Measurements from ENCODE around the gene SLC37A1.

The SLC37A1 gene

DNA sequence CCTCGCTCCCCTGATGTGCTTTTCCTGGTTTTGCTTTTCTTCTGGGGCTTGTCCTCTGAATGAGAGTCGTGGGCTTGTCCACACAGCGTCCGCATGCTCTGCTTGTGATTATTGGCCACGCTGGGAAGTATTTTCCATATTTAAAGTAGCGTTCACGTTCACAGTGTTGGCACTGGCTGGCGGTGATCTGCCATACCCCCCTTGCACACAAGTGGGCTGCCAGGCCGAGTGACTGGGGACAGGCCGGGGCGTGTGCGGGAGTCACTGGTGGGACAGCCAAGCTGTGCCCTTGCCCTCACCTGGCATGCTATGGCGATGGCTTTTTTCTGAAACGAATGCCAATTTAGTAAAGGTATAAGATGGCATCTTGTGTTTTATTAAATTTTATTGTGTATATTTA is 32.8 kb downstream of the SLC37A1 start:
- no peak for DNase-seq

DNA sequence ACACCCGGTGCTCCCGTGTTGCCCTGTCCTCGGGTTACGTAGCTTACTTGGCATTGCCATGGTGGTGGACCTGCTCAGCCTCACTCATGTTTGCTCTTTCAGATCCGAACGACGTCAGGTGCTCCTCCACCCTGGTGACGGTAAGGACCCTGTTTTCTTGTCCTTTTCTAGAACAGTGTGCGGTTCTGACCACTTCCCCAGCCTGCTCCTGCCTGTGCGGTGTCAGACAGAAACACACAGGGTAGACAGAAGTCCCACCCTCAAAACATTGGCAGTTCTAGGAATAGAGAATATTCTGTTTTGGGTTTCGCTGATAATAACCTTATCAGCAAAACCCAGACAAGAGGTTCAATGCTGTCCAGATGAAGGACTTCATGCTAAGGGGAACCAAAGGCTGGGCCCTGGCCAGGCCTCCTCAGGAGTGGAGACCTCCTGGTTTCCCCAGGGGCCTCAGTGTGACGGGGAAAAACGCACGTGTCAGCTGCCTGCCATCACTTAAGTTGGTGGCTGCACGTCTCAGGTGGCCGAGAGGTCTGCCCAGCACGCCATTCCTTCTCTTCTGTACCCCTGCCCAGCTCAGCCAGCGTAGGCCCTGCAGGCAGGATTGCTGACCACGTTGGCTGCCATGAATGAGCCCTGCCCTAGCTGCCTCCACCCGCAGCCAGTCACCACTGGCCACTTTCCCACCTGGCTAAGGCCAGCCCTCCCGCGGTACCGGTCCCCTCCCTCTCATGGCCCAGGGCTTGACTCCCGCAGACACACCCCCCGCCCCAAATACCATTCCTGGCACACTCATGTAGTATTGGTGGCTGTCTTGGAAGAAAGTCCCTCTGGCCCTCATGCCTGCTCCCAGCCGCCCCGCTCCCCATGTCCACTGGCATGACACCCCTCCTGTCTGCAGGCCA is 33.6 kb downstream of the SLC37A1 start:
- no peak for DNase-seq

DNA sequence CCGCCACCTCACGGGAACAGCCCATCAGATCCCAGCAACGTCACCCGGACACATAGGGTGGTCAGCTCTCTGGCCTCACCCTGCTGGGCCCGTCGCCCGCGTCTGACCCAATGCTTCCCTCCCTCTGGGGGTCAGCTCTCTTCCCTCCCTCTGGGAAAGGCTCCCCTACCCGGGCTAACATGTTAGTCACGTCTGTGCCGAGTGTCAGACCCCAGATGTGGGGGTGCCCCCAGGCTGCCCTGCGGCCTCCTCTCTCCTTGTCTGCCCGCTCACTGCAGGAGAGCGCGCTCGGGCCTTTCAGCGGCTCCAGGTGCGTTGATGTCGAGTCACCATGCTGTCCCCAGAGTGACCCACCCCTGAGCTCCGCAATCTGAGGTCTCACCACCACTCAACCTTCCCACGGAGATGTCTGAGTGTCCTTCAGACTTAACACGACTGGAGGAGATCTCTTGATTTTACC is 34.3 kb downstream of the SLC37A1 start:
- no peak for DNase-seq

DNA sequence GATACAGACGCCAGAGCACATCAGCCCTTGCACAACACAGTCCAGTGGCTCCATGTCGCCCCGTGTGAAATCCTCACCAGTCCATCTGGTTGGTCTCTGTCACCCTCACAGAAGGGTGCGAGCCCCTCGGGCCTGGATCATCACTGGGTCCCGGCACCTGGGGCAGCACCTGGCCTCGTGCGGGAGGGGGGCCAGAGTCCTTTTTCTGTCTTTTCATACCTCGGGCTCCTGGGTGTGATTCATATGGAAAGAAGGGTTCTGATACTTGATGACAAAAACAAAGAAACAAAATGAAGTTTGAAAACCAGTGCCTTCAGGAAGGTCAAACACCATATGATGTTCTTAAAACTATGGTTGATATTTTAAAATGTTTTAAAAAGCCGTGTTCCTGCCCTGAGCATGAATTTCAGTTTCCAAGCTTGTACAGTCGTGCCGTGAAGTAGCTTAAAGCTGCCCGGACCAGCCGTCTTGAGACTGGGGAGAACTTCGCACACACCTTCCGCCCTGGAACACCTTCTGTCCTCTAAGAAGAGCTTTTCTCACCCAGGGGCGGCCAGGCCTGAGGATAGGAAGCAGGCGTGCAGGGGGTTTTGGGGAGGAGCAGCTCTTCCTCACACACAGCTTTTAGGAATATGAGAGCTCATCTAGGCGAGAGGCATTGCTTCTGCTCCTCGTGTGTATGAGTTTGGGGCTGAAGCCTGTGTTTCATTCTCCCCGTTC is 35.2 kb downstream of the SLC37A1 start:
- no peak for DNase-seq

DNA sequence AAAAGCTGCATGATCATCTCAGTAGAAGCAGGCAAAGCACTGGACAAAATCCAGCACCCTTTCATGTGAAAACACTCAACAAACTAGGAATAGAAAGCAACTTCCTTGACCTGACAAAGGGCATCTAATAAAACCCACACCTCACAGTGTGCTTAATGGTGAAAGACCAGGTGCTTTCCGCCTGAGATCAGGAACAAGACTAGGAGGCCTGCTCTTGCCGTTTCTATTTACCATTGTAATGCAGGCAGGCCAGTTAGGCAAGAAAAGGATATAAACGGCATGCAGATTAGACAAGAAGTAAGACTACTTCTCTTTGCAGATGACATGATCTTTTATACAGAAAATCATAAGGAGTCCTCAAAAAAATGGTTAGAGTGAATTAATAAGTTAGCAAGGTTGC is 37.2 kb downstream of the SLC37A1 start:
- no peak for DNase-seq

DNA sequence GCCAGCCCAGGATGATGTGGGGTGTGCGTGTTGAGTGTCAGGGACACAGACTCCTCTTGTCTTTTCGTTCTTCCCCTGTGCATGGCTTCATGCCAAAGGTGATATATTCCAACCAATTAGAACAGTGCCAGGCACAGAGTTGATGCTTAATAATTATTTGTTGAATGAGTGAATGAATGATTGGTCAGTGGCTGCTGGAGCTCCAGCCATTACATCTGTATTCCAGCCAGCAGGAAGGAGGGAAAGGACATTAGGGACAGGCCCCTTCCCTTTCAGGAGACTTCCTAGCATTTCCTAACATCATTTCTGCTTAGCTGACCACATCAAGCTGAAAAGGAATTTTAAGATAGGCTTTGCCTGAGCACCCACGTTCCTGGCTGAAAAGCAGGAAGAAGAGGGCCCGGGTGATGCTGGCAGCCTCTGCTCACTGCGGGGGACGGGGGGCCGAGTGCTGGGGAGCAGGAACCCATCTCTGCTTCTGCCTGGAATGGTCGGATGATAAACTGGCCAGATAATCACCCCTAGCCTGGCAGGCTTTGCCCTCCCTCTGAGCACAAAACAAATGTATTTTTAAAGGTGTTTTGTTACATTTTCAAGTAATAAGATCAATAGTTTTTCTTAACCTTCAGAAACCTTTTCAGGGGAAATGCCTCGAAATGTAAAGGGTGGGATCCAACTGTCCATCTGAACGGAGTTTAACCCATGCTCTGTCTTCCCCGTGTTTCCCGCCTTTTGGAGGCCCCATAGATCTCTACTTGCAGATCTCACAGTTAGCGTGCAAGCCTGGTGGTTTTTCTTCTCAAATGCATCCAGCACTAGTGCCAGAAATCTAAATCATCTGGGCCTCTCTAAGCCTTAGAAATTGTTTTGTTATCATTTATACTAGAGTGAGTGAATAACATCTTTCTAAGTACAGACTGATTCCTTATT is 39.0 kb downstream of the SLC37A1 start:
- no peak for DNase-seq

DNA sequence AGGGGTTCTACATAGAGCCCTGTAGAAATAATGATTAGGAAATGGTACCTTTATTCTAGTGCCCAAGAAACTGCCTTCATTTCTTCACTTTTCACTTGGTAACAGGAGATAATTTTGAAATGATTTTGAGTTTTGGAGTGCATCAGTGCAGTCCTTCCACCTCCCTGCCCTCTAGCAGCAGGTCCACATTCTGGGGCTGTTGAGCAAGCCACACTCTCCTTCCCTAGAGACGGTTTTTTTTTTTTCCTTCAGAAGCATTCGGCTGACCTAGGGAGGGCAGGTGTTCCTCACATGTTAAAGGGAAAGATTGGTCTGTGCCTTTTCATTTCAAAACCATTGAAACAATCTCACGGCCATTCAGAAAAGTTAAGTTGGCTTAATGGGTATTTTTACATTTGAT is 39.8 kb downstream of the SLC37A1 start:
- no peak for DNase-seq

DNA sequence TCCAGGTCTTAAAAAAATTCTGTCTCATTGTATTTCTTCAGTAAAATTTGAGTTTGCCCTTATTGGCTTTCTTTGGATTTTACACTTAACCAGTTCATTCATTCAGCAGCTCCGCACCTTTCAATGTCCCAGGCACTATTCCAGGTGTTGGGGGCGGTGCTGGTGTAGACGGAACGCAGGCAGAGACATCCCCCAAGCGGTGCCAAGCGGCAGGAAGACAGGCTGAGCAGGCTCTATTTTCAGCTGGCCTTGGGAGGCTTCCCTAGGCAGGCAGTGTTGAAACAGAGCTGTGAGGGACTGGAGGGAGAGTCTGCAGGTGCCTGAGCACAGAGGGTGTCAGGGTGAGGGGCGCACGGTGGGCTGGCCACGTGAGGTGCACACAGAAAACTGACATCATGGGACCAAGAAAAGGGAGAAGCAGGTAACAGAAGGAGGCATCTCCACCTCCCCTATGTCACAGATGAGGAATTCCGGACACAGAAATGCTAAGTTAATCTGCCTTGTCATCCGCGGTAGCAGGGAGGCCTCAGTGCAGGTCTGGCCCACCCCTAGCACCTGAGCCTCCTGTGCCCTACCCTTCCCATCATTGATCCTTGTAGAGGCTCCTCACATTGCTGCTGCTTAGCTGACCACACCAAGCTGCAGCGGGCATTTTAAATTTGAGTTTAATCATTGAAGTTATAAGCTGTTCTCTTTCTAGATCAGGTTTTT is 40.8 kb downstream of the SLC37A1 start:
- no peak for DNase-seq

DNA sequence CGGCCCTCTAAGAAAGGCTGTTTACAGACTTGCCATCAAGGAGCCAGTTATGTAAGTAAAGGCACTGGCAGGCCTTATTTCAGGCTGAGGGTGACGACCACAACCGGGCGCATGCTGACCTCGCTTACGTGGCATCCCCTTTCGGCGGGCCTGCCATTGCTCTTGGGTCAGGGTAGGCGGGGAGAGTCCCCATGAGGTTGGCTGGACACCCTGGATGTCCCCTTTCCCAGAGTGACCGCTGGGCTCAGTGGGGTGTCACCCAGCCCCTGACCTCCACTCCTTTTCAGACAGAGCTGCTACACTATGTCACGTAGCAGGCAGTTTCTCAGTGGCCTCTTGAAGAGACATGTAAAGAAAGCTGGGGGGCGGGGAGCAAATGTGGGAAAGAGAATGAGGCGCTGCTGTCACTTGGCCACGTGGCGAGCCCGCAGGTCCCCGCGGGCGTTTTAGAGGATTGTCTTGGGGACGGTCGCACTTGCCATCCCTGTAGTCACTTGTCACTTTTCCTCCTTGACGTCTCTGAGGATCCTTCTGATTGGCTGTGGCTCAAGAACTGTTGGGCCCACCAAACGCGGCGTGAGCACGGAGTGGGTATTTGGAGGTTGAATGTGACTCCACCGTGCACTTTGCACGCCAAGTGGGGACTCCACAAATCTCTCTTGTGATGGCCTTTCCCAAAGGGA is 42.2 kb downstream of the SLC37A1 start:
- no peak for DNase-seq

DNA sequence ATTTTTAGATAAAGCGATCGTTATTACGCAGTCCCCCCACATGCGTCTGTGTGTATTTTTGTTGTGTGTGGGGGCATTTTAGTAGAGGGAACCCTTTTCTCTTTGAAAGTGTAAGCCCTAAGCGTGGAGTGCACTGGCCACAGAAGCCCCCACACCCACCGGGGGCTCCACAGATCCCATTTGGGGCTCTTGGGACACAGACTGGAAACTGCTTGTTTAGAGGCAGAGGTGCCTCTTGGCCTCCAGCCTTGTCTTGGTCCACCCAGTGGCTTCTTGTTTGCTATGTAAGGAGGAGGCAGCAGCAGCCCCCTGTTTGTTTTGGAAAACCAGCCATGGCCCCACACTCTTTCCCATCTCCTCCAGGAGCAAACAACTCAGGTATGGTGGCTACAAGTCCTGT is 42.8 kb downstream of the SLC37A1 start:
- no peak for DNase-seq

DNA sequence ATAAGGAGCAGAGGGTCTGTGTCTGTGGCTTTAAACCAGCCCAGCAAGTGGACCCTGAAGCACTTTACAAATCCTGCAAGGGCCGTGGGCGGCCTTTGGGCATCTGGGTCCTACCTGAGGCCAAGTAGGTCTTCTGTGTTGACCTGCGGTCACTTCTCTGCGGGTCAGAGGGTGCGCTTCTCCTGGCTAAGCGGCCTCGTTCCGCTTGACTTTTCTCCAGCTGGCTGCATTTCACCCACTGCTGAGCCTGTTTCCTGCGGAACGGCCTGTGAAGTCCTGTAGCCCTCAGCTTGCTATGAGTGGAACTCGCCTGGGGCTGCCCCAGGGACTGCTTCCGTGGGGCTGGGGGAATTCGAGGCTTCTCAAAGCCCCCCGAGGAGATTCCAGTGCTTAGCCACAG is 43.3 kb downstream of the SLC37A1 start:
- no peak for DNase-seq

DNA sequence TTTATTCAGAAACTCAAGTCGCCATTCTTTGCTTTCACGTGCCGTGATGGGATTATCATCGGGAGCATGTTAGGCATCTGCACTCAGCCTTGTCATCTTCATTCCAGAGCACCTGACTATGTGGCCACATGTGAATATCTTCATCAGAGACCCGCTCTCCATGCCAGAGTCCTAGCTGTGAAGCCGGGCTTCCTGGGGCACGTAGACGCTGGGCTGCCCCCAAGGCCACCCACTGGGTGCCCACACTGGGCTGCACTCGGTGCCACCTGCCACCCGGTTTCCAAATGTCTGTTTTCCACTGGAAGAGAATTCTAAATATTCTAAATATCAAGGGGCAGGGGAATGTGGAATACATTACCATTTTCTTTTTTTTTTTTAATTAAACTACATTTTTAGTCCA is 43.8 kb downstream of the SLC37A1 start:
- DNase-seq: no peak

DNA sequence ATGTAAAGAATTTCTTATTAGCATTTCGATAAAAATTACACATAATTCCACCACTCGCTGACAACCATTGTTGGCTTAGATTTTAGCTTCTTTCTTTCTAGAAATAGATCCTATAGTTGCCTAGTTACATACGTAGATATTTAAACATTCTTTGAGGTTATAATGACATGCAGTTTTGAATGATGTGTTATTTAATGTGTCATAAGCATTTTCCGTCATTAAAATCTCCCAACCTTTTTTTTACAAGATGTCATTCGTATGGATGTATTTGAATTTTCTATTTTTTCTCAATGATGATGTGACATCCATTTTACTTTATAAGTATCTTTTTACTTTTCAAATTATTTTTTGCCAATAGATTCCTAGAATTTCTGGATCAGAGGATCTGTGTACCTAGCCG is 44.7 kb downstream of the SLC37A1 start:
- DNase-seq: no peak

DNA sequence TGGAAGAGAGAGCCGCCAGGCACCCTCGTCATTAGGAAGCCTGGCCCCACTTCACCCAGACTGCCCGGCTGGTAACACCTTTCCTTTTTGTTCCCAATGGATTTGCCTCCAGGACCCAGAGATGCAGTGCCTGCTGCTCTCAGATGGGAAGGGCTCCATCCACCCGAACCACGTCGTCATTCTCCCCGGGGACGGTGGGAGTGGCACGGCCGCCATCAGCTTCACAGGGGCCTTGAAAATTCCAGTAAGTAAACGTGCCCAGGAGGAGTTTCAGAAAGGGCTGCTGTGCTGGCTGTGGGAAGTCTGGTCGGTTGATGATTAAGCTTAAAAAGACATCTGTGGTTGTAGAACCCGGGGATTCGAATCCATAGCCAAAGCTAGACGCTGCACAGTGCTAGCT is 45.2 kb downstream of the SLC37A1 start:
- no peak for DNase-seq

DNA sequence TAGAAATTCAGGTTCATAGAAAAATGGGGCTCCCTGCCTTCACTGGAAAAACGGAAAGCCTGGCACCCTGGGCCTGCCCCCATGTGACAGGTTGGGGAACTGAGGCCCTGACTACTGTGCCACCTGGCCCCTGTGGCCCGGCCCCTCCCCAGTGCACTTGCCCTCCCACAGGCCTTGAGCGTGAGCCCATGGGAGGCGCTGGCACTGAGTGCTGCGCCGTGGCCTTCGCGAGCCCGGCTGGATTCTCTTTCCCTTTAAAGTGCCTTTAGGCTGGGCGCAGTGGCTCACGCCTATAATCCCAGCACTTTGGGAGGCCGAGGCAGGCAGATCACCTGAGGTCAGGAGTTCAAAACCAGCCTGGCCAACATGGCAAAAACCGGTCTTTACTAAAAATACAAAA is 45.7 kb downstream of the SLC37A1 start:
- DNase-seq: no peak

DNA sequence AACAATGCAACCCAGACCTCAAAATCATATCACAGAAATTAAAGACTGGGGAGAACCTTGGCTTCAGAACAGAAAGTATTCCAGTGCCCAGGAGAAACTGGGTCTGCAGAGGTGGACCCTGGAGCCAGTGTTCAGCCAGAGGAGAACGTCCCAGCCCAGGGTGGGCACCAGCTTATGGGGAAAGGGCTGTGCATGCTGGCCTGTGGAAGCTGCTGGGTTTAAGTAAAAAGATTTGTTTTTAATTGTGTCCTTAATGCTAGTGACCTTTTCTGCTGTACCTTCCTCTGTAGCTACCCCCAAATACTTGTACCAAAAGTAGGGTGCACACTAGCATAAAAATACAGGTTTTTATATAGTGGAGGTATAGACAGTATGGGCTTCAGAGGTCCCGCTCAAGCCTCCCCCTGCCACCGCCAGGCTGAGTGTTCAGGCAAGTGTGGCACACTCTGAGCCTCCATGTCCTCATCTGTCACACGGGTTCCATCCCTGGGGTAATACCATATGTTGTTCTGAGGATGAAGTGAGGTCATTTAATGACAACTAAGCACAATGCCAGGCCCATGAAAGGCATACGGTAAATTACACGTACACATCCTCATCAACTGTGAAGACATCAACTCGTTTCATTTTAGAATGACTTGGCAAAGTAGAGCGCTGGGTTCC is 47.0 kb downstream of the SLC37A1 start:
- no peak for DNase-seq

DNA sequence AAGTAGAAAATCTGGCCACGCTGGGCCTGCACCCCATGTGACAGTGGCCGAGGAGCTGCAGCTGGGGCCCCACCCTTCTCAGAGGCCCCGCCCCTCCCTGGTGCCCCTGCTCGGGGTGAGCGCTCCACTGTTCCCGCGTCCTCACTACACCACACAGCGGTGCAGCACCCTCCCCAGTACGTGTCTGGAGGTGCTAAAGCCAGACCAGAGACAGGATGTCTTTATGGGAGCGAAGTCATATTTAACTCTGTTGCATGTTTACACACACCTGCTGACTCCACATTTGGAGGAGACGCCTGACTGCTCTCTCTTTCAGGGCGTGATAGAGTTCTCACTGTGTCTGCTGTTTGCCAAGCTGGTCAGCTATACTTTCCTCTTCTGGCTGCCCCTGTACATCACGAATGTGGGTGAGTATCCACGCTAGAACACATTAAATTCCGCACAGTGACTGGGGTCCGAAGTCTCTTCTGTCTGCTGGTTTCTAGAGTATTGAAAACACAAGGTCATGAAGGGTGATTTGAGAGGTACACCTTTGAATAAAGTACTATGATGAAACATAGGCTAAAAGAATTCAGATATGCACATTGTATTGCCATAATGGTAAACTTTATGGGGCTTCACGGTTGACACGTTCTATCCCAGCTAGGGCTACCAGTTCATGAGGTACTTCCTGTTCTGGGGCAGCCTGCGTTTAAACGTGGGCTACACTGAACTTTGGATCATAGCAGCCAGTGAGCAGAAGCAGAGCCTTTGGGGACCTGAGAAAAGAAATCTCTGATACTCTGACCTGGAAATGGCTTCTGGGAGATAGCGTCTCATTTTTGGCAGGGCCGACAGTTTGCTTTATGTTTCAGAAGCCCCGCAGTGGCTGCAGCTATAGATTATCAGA is 48.4 kb downstream of the SLC37A1 start:
- DNase-seq: no peak

DNA sequence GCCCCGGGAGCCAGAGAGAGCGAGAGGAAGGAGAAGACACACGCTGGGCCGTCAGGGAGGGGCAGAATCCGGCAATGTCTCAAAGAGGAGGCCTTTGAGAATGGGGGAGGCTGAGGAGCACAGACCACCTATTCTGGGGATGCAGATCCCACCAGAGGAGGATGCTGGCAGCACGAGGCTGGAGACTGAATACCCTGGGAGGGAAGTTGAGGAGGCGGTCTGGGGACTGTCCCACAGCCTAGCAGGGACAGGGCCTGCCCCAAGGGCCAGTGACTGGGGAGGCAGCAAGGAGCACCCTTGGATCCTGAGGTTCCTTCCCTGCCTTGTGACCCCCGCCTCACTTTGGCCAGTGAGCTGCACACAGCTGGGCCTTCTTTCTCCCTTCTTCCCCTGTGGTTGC is 49.2 kb downstream of the SLC37A1 start:
- DNase-seq: no peak

DNA sequence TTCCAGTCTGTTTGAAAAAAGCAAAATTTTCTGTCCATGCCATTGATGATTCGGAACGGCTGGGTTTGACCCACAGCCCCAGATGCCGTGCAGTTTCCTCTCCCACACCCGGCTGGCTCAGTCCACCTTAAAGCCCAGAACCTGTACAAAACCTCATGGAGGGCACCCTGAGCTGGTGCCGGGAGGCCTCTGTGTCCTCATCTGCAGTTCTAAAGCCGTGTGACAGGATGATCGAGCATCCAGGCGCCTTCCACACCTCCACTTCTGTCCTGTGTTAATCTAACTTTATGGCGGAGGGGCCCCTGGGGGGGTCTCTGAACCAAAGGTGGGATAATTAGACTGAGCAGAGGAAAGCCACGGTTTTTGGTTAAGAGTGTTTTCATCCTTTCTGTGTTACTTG is 49.6 kb downstream of the SLC37A1 start:
- no peak for DNase-seq

DNA sequence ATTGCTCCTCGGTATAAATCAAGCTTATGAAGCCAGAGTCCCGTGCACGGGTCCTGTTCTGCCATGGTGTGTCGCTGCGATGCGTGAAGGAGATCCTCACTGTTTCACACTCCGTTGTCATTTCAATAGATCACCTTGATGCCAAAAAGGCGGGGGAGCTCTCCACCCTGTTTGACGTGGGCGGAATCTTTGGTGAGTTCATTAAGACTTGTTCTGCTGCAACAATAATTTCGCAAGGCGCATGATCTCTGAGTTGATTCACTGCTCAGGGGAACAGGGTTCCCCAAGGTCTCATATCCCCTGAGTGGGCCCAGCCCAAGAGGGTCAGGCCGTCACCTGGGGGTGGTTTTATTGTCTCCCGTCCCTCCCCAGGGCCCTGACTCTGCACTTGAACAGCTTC is 50.0 kb downstream of the SLC37A1 start:
- DNase-seq: no peak

All from stimulated activated CD4-positive, alpha-beta T cell treated with anti-CD3 and anti-CD28 coated beads, Interleukin-2, amount 100 ng/mL, for 24 hours (primary cell).